NT2/D1 (cell line): ENCODE data around the gene AOPEP.

Experiments used
- SUZ12 ChIP-seq: IDR thresholded peaks from 2 replicates; pipeline ENCODE4 v1.6.1; 2011; ENCODE audit not compliant: insufficient read length, insufficient read depth; ENCODE audit errors: extremely low read depth
- YY1 ChIP-seq: IDR thresholded peaks from 2 replicates; pipeline ENCODE4 v1.6.1; 2011; ENCODE audit not compliant: insufficient read length, insufficient read depth
- ZNF274 ChIP-seq: IDR thresholded peaks from 2 replicates; pipeline ENCODE4 v1.6.1; 2011; ENCODE audit warnings: mild to moderate bottlenecking, low read depth, low read length

- no peak for TF ChIP-seq ZNF274
- no peak for TF ChIP-seq YY1
- no peak for TF ChIP-seq SUZ12
Measured at GRCh38 chr9:95082401-95083084, 356.0 kb downstream of the AOPEP start.
